Stomach (tissue), 4 donors: ENCODE results near the gene ANXA2R.

Source experiments
- CTCF ChIP-seq, 7 experiments: fragments of 450-650 bp in 4 of 7; fragments of 200-600 bp in 3 of 7; sonication (generic) in 3 of 7; IDR thresholded peaks; one replicate each; pipeline ENCODE4 v1.5.1; 2016 to 2019; ENCODE audit warnings: antibody characterized with exemption in 7 of 7, control low read depth in 2 of 7, mild to moderate bottlenecking in 1 of 7
- EP300 ChIP-seq: sonication (generic); formaldehyde crosslinking; IDR thresholded peaks from one replicate; pipeline ENCODE4 v1.6.1; 2017; ENCODE audit warnings: antibody characterized with exemption
- POLR2A ChIP-seq, 4 donors: fragments of 450-650 bp; IDR thresholded peaks; one replicate each; pipeline ENCODE4 v1.6.1; 2016; ENCODE audit warnings: antibody characterized with exemption in 4 of 4, control low read depth in 2 of 4, mild to moderate bottlenecking in 1 of 4, moderate library complexity in 1 of 4
- POLR2AphosphoS5 ChIP-seq, 3 donors: sonication (generic); formaldehyde crosslinking; IDR thresholded peaks; one replicate each; pipeline ENCODE4 v1.6.1; 2016; ENCODE audit warnings: antibody characterized with exemption in 3 of 3

- no peak for TF ChIP-seq EP300
- TF ChIP-seq CTCF (IDR thresholded peaks at IDR 0.05): no peak
- no peak for TF ChIP-seq POLR2A (IDR thresholded peaks at IDR 0.05)
- no peak for TF ChIP-seq POLR2AphosphoS5 (IDR thresholded peaks at IDR 0.05)
These were observed 39.8 kb downstream of the ANXA2R start for GRCh38 chr5:43000111-43000840.
